KBM-7 (cell line): Measurements from ENCODE around the gene CERS6.

Experiments
- DNase-seq: peaks from one replicate; pipeline ENCODE4 v3.0.0-alpha.2; 2015
- in situ Hi-C: fragments of 300-500 bp; cut with MboI; formaldehyde crosslinking; loops from 2 replicates; pipeline ENCODE4 v1.14.3; 2020; ENCODE audit warnings: low sequenced_read_pairs, low pct_unique_long_range_greater_than_20kb, mixed read lengths

CERS6 gene

GRCh38 chr2:168462543-168463045 is 6.5 kb downstream of the CERS6 start:
- in situ Hi-C loops: no loop called here

DNA sequence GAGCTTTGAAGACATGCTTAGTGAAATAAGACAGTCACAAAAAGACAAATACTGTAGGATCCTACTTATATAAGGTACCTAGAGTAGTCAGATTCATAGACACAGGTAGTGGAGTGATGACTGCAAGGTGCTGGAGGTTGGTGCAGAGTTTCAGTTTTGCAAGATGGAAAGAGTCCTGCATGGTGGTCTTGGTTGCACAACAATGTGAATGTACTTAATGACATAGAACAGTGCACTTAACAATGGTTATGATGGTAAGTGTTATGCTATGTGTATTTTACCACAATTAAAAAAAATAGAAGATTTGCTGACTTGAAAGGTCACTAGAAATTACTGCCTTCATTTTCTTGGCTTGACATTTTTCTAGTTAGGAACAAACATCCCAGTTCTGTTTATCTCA is 9.5 kb downstream of the CERS6 start:
- DNase-seq: no peak
- in situ Hi-C loops: no loop called here

More at GRCh38 chr2:168462543-168463045, 6.5 kb downstream of the CERS6 start:
- no peak for DNase-seq

DNA sequence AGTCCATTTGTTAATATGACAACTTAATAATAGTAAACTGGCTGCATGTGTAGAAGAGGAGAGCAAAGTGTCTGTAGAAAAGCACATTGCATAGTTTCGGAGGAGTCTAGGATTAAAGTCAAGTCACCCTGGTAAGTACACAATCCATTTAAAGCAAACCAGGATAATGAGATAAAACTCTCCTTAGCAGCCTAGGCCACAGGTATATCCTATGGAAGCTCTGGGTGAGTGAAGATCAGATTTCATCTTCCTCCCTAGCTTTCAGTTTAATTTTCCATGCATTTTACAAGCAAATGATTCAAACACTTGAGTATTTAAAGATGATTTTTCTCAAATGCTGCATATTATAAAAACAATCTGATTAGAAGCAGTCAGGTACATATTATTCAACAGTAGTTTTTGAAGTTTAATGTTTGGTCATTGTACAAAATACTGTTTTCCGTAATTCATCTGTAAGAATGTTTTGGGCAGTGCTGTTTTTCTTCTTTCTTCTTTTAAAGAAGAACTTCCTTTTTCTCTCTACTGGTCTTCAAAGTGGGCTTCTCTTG is 10.2 kb downstream of the CERS6 start:
- DNase-seq: no peak
- in situ Hi-C loops: no loop called here

- in situ Hi-C loops: no loop called here
- DNase-seq: peak; percentile 62
Observed at GRCh38 chr2:168466834-168467565, 10.9 kb downstream of the CERS6 start.

- in situ Hi-C loops: no loop called here
- no peak for DNase-seq
Observed at GRCh38 chr2:168467729-168468128, 11.7 kb downstream of the CERS6 start.

- in situ Hi-C loops: no loop called here
- DNase-seq: no peak
Observed at GRCh38 chr2:168468354-168468753, 12.3 kb downstream of the CERS6 start.

DNA sequence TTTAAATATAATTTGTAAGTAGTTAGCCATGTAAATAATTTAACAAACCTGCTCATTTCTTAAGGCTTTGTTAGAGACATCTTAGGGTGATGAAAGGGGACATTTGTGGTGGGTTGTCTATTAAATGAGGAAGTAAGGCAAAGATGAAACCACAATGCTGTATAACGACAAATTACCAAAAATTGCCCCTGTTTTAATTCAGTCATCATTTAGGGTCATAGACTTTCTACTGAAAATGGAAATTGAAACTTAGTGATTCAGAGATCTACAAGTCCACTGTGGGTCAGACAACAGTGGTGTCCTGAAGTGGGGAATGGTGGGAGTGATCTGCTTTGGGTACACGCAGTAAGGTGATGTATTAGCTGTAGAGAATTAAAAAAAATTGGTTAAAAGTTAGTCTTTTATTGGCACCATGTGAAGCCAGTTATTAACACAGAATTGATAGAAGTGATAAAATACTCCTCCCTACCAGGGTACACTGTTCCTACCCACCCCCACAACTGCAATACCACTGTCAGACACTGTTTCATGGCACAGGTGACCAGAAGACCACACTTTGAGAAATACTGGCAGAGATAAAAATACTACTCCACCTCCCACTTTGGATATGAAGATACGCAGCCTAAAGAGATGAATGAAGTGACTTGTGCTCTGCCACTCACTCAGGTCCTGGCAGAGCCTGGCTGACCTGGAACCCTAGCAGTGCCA is 13.4 kb downstream of the CERS6 start:
- peak; percentile 78 for DNase-seq
- in situ Hi-C loops: no loop called here

DNA sequence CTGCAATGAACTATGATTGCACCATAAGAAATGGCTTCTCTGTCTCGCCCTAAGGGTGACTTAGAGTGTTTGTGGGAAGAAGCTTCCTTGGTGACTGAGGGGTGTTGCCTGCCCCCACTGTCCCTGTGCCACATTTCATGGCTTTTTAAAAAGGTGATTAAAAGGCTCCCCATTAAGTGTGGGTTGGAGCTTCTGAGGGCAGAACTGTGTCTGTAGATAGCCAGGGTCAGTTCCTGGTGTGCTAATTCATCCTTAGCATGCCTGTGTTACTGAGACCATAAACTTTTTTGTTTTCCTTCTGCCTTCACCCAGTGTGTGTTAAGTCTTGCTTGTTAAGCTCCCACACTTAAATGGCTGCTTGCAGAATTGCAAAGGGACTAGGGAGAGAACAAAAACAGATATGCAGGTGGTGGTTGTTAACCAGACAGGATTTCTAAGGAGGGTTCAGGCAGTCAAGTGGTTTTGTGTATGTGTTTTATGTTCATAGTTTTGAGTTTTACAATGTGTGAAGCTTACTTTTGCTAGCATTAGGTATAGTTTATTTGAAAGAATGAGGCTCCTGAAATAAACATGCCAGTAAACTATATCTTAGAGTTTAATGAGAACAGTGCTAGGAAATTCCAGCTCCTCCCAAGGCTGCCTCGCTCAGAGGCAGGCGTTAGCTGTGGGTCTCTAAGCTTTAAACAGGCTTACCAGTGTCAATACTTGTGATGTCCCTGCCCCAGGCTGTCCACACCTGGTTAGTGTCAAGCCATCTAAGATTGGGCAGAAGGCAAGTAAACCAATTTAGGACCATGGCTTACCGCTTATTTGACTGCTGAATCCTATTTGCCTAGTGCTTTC is 14.5 kb downstream of the CERS6 start:
- no peak for DNase-seq

DNA sequence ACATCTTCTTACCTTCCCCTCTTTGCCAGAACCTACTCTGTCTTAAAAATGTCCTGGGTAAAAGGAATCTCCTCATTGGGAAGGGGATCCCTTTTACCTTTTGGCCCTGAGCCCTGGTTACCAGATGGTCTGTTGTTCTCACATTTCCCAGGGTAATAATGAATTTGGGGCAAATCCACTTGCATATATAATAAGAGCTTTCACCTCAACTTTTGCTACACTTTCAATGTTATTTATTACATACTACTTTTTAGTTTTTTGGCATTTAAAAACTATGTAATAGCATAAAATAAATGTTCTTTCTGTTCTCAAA is 15.0 kb downstream of the CERS6 start:
- no peak for DNase-seq
- in situ Hi-C loops: no loop called here

More for the DNA sequence above, 14.5 kb downstream of the CERS6 start:
- in situ Hi-C loops: no loop called here

DNA sequence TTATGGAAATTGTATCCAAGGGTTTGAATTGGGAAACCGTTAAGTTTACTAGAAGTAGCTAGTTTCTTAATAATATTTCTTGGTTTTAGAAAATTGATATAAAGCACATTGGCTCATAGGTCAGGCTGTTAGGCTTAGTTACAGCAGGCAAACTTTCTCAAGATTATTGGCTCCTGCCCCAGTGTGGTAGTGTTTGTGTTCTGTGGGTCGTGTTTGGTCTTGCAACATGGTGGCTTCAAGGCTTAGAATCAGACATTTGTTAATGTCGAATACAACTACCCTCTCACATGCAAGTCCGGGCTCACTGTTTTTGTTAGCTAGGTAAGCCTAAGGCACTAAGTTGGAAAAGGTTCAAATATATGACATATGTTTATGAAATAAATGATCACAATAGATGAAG is 19.6 kb downstream of the CERS6 start:
- DNase-seq: no peak
- in situ Hi-C loops: no loop called here

GRCh38 chr2:168478206-168478605 is 22.1 kb downstream of the CERS6 start:
- in situ Hi-C loops: no loop called here
- DNase-seq: no peak

DNA sequence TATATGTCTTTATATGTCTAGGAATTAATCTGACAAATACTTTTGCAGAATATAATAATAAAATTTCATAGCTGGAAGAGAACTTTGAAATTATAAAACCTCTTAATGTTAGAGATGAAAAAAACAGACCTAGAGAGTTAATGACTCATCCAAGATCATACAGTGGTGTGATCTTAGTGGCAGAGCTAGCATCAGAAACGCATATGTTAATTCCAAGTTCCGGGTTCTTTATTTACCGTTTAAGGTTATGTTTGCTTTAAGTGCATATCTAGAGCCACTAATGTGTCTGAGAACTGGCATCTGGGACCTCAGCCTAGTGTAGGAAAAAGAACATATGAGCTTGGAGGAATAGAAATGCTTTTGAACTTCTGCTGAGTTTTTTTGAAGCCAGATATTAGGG is 24.3 kb downstream of the CERS6 start:
- DNase-seq: no peak

GRCh38 chr2:168480825-168481585 is 24.9 kb downstream of the CERS6 start:
- DNase-seq: no peak
- in situ Hi-C loops: no loop called here

More for the DNA sequence above, 24.3 kb downstream of the CERS6 start:
- in situ Hi-C loops: no loop called here

DNA sequence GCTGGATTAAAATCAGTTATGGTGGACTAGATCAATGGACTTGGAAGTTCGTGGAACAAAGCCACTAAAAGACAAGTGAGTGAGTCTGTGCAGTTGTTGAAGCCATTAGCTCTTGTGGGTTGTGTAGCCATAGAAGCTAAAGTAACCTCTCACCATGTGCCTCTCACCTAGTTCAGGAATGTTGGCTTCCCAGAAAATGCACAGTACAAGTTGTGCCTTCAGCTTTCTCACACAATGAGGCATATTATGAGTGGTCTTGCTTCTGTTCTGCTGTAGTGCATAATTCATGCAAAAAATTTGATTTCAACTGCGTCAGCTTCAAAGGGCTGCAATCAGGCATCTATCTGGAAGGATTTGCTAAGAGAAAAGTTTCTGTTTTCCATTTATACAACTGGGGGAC is 26.2 kb downstream of the CERS6 start:
- in situ Hi-C loops: no loop called here
- DNase-seq: no peak

- DNase-seq: no peak
- in situ Hi-C loops: no loop called here
Observed at GRCh38 chr2:168482952-168483831, 27.1 kb downstream of the CERS6 start.

DNA sequence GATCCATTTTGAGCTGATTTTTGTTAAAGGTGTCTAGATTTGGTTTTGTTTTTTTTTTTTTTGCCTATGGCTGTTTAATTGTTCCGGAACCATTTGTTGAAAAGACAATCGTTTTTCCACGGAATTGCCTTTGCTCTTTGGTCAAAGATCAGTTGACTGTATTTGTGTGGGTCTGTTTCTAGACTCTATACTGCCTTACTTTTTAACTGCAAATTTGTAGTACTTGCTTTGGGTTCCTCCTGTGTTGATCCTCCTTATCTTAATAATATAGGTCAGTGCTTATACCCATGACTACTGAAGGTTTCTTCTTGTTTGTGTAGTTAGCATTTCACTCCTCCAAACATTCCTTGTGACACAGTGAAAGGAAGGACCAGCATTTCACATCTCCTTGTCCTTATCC is 30.4 kb downstream of the CERS6 start:
- DNase-seq: no peak
- in situ Hi-C loops: no loop called here

GRCh38 chr2:168490015-168490874 is 34.2 kb downstream of the CERS6 start:
- DNase-seq: peak; percentile 84
- in situ Hi-C loops: no loop called here
